Measurements from ENCODE around the gene ANKRD12. TPM values are rescaled to one million over a fixed set of nuclear protein-coding genes. Genes with fewer than 3 reads are reported as not detected.
"Not testable (repeated sequence)": the region's sequence is repeated elsewhere in the genome, so short reads cannot be mapped to it uniquely, and the experiment has no call there.

The ANKRD12 gene
- polyA plus RNA-seq, 1 donor = 20.1 TPM

DNA sequence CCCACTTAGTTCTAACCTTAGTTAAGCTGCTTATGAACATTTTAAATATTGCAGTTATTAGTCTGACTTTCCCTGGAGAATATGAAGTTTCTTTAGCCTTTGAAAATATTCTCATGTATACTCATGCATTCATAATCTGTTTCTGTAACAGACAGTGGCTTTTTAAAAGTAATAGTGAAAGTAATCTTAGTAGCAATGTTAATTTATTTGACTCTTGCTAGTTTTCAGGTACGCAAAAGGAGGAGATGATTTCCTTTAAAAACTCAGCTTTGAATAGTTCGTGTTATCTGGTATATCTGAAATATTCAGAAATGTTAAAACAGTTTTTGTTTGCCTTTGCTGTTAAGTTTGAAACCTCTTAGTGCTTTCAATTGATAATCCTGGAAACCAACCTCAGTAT lies 3.8 kb downstream of the ANKRD12 start:
- DNase-seq = no peak
- 94% methylated on average over 2 of the region's 2 CpGs for WGBS (ENCODE audit: insufficient coverage, low lambda C conversion rate)
- Histone ChIP-seq H3K4me3 (ENCODE audit: low read length) (no peak overlapping the region), H3K27ac (ENCODE audit: low read length) (no peak overlapping the region), H3K9me3 (ENCODE audit: control insufficient read depth, low read depth, low read length) (no peaks in the 10 kb centered on the region), H3K27me3 (ENCODE audit: control insufficient read depth, insufficient read depth, low read length) (no peaks in the 10 kb centered on the region), H3K36me3 (ENCODE audit: control insufficient read depth, insufficient read depth, low read length) (no peaks in the 10 kb centered on the region), H3K4me1 (ENCODE audit: control insufficient read depth, insufficient read depth, low read length) (peaks cover 5% of the 10 kb centered on the region)

DNA sequence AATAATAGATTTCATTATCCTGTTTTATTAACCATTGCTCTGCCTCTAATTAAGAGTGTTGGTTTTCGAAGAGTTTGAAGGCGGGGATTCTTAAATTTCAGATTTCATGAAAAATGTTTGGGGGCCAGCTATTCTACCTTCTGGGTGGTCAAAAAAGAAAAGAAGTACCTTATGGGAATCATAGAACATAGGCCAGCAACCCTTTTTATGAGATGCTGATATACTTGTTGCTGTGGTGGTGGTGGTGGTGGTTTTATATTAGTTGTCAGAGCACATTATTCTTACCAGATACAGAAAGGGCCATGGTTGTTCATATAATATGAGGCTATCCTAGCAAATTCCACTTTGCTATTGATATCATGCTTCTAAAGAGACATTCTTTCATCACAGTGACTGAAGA lies 4.4 kb downstream of the ANKRD12 start:
- Histone ChIP-seq H3K36me3 (ENCODE audit: control insufficient read depth, insufficient read depth, low read length) (no peaks in the 10 kb centered on the region), H3K4me1 (ENCODE audit: control insufficient read depth, insufficient read depth, low read length) (peaks cover 3% of the 10 kb centered on the region), H3K27ac (ENCODE audit: low read length) (no peak overlapping the region), H3K4me3 (ENCODE audit: low read length) (no peak overlapping the region), H3K9me3 (ENCODE audit: control insufficient read depth, low read depth, low read length) (no peaks in the 10 kb centered on the region), H3K27me3 (ENCODE audit: control insufficient read depth, insufficient read depth, low read length) (no peaks in the 10 kb centered on the region)
- WGBS (ENCODE audit: insufficient coverage, low lambda C conversion rate) = no CpG with 5 or more reads among the region's 2 CpGs
- DNase-seq = no peak

DNA sequence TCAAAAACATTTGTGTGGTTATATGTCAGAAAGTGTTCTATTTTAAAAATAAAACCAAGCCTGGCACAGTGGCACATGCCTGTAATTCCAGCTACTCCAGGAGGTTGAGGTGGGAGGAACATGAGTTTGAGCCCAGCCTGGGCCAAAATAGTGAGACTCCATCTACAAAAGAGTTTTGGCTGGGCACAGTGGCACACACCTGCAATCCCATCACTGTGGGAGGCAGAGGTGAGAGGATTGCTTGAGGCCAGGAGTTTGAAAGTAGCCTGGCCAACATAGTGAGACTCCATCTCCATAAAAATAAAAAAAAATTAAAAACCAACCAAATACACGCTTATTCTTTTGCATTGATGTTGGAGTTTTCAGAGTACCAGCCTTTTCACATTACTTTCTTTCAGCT lies 9.6 kb downstream of the ANKRD12 start:
- 100% methylated on average over 1 of the region's 1 CpG for WGBS (ENCODE audit: insufficient coverage, low lambda C conversion rate)
- no peaks in the 10 kb centered on the region for H3K4me1 ChIP-seq (ENCODE audit: control insufficient read depth, insufficient read depth, low read length)

DNA sequence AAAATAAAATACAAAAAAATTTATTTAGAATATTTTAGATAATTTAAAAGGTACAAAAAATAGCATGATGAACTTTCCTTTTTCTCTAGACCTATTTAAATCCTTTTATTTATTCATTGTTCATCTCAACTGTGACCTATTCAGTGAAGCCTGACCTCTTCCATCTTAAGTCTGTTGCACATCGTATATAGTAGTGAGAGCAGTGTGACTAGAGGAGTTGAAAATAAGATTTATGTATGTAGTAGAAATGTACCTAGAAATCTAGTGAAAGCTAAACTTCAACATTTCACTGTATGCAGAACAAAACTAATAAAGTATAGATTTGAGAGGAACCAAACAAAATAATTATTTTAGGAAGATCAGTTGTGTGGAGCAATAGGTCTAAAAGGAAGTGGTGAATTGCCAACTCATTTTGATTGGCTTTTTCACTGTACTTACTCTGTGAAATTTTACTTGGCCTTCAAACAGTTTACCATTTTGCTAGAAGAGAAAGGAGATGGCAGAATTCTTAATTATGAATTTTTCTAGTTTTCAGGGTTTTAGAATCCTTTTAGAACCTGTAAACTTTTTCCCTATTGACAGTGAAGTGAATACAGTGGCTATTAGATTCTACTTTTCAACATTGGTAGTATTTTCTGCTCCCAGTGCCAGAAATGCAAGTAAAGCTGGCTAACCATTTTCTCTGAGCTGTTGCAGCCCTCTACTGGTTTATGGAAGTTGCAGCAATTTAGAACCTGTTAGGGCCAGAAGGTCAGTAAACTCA lies 11.0 kb downstream of the ANKRD12 start:
- Histone ChIP-seq H3K27ac (ENCODE audit: low read length) (peak overlapping the region; percentile 34), H3K9me3 (ENCODE audit: control insufficient read depth, low read depth, low read length) (no peaks in the 10 kb centered on the region), H3K4me3 (ENCODE audit: low read length) (no peak overlapping the region), H3K36me3 (ENCODE audit: control insufficient read depth, insufficient read depth, low read length) (no peaks in the 10 kb centered on the region), H3K27me3 (ENCODE audit: control insufficient read depth, insufficient read depth, low read length) (no peaks in the 10 kb centered on the region), H3K4me1 (ENCODE audit: control insufficient read depth, insufficient read depth, low read length) (no peaks in the 10 kb centered on the region)
- WGBS (ENCODE audit: insufficient coverage, low lambda C conversion rate) = no CpG with 5 or more reads among the region's 1 CpG
- DNase-seq = peak; percentile 54 to 60

More for the DNA sequence above, 9.6 kb downstream of the ANKRD12 start:
- Histone ChIP-seq H3K9me3 (ENCODE audit: control insufficient read depth, low read depth, low read length) (no peaks in the 10 kb centered on the region), H3K4me3 (ENCODE audit: low read length) (no peak overlapping the region), H3K36me3 (ENCODE audit: control insufficient read depth, insufficient read depth, low read length) (no peaks in the 10 kb centered on the region), H3K27me3 (ENCODE audit: control insufficient read depth, insufficient read depth, low read length) (no peaks in the 10 kb centered on the region), H3K27ac (ENCODE audit: low read length) (no peak overlapping the region)
- DNase-seq = no peak

DNA sequence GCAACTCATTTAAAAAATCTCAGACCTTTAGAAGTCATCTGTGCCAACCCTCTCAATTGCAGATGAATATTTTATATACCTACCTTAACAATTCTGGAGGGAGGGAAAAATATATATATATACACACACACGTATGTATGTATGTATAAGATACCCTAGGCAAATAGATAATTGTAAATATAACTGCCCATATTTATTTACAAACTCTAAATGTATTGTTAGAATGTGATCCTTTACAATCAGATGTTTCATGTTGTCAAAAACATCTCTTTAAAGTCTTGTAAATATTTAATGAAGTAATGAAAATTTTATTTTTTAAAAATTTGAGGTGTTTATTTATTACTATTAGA lies 11.6 kb downstream of the ANKRD12 start:
- no peaks in the 10 kb centered on the region for H3K36me3 ChIP-seq (ENCODE audit: control insufficient read depth, insufficient read depth, low read length)
- H3K27me3 ChIP-seq (ENCODE audit: control insufficient read depth, insufficient read depth, low read length) = no peaks in the 10 kb centered on the region
- no peak overlapping the region for H3K27ac ChIP-seq (ENCODE audit: low read length)
- 50% methylated on average over 1 of the region's 1 CpG for WGBS (ENCODE audit: insufficient coverage, low lambda C conversion rate)
- H3K4me1 ChIP-seq (ENCODE audit: control insufficient read depth, insufficient read depth, low read length) = no peaks in the 10 kb centered on the region
- H3K4me3 ChIP-seq (ENCODE audit: low read length) = no peak overlapping the region
- no peaks in the 10 kb centered on the region for H3K9me3 ChIP-seq (ENCODE audit: control insufficient read depth, low read depth, low read length)
- no peak for DNase-seq

DNA sequence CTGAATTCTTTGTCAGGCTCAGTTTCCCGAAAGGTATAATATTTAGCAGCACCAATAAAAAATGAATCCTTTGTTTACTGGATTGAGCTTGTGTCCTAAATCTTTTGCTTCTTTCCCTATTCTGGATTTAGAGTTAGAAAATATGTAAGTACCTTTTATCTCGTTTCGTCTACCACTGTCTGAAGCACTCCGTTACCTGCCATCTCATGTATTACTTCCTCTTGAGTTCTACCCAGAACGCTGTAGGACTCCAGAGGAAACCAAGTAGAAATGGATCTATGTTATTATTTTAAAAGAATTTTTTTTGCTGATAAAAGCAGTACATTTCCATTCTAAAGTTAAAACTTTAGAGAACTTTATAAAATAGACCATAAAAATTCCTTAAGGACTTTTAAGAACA lies 13.5 kb downstream of the ANKRD12 start:
- H3K27ac ChIP-seq (ENCODE audit: low read length) = no peak overlapping the region
- DNase-seq = no peak
- no peaks in the 10 kb centered on the region for H3K27me3 ChIP-seq (ENCODE audit: control insufficient read depth, insufficient read depth, low read length)
- H3K4me1 ChIP-seq (ENCODE audit: control insufficient read depth, insufficient read depth, low read length) = no peaks in the 10 kb centered on the region
- 91% methylated on average over 3 of the region's 5 CpGs for WGBS (ENCODE audit: insufficient coverage, low lambda C conversion rate)
- no peak overlapping the region for H3K4me3 ChIP-seq (ENCODE audit: low read length)
- H3K9me3 ChIP-seq (ENCODE audit: control insufficient read depth, low read depth, low read length) = no peaks in the 10 kb centered on the region
- H3K36me3 ChIP-seq (ENCODE audit: control insufficient read depth, insufficient read depth, low read length) = no peaks in the 10 kb centered on the region

DNA sequence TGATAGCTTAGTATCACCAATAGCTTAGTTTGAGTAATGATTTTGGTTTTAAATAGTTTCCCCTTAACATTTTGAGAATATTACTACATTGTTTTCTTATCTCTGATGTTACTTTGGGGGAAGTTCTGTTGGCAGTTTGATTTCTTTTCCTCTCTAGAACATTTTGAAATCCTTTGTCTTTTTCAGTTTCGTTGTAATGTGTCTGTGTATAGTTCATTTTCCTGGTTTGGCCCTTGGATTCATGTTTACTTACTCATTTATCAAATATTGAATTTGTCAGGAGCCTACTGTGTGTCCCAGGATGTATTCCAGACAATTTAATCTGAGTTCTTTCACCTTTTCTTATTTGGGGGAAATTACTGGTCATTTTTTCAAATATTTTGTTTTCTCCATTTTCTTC lies 16.7 kb downstream of the ANKRD12 start:
- no peaks in the 10 kb centered on the region for H3K4me1 ChIP-seq (ENCODE audit: control insufficient read depth, insufficient read depth, low read length)
- no peaks in the 10 kb centered on the region for H3K9me3 ChIP-seq (ENCODE audit: control insufficient read depth, low read depth, low read length)
- WGBS (ENCODE audit: insufficient coverage, low lambda C conversion rate) = 83% methylated on average over 1 of the region's 1 CpG
- no peaks in the 10 kb centered on the region for H3K27me3 ChIP-seq (ENCODE audit: control insufficient read depth, insufficient read depth, low read length)
- H3K4me3 ChIP-seq (ENCODE audit: low read length) = no peak overlapping the region
- no peaks in the 10 kb centered on the region for H3K36me3 ChIP-seq (ENCODE audit: control insufficient read depth, insufficient read depth, low read length)
- no peak for DNase-seq
- no peak overlapping the region for H3K27ac ChIP-seq (ENCODE audit: low read length)

DNA sequence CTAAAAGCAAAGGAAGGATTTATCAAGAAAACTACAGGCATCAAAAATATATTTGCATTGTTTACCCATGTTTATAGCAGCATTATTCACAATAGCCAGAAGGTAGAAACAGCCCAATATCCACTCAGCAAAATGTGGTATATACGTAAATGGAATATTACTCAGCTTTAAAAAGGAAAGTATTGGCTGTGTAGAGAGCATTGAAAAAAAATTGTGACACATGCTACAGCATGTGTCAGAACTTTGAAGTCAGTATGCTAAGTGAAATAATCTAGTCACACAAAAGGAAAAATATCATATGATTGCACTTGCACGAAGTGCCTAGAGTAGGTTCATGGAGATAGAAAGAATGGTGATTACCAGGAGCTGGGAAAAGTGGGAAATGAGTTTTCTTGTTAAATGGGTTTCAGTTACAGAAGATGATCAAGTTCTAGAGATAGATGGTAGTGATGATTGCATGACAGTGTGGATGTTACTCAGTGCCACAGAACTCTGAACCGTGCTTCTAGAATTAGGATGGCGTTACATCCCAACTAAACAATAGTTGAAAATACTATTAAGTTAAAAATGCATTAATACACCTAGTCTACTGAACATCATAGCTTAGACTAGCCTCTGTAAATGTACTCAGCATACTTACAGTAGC lies 20.1 kb downstream of the ANKRD12 start:
- no peaks in the 10 kb centered on the region for H3K27me3 ChIP-seq (ENCODE audit: control insufficient read depth, insufficient read depth, low read length)
- H3K4me1 ChIP-seq (ENCODE audit: control insufficient read depth, insufficient read depth, low read length) = no peaks in the 10 kb centered on the region
- no peak overlapping the region for H3K4me3 ChIP-seq (ENCODE audit: low read length)
- no peaks in the 10 kb centered on the region for H3K9me3 ChIP-seq (ENCODE audit: control insufficient read depth, low read depth, low read length)
- H3K27ac ChIP-seq (ENCODE audit: low read length) = no peak overlapping the region
- WGBS (ENCODE audit: insufficient coverage, low lambda C conversion rate) = 100% methylated on average over 1 of the region's 4 CpGs
- no peak for DNase-seq
- no peaks in the 10 kb centered on the region for H3K36me3 ChIP-seq (ENCODE audit: control insufficient read depth, insufficient read depth, low read length)

DNA sequence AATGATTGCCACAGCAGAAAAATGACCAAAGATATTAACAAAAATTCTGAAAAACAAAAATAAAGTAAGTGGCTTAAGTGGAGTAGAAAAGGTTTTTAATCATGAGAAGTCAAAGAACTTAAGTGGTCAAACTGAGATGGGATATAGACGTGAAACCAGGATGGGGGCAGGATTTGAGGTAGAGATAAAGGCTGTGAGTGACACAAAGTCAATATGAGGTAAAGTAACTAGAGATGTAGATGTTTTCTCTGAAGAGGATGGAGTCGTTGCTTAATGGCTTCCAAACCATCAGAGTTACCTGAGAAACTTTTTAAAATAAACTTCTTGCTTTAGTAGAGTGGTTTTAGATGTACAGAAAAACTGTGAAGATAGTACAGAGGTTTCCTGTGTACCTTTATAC lies 21.2 kb downstream of the ANKRD12 start:
- no peaks in the 10 kb centered on the region for H3K36me3 ChIP-seq (ENCODE audit: control insufficient read depth, insufficient read depth, low read length)
- no peak overlapping the region for H3K27ac ChIP-seq (ENCODE audit: low read length)
- H3K9me3 ChIP-seq (ENCODE audit: control insufficient read depth, low read depth, low read length) = no peaks in the 10 kb centered on the region
- WGBS (ENCODE audit: insufficient coverage, low lambda C conversion rate) = 29% methylated on average over 1 of the region's 2 CpGs
- no peak overlapping the region for H3K4me3 ChIP-seq (ENCODE audit: low read length)
- no peak for DNase-seq
- no peaks in the 10 kb centered on the region for H3K27me3 ChIP-seq (ENCODE audit: control insufficient read depth, insufficient read depth, low read length)
- no peaks in the 10 kb centered on the region for H3K4me1 ChIP-seq (ENCODE audit: control insufficient read depth, insufficient read depth, low read length)

DNA sequence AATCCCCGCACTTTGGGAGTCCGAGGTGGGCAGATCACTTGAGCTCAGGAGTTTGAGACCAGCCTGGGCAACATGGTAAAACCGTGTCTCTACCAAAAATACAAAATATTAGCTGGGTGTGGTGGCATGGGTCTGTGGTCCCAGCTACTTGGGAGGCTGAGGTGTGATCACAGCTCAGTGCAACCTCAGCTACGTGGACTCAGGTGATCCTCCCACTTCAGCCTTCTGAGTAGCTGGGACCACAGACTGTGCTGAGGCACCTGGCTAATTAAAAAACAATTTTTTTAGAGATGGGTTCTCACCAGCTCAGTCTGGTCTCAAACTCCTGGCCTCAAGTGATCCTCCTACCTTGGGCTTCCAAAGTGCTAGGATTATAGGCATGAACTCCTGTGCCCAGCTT lies 23.4 kb downstream of the ANKRD12 start:
- Histone ChIP-seq H3K36me3 (ENCODE audit: control insufficient read depth, insufficient read depth, low read length) (no peaks in the 10 kb centered on the region), H3K4me1 (ENCODE audit: control insufficient read depth, insufficient read depth, low read length) (no peaks in the 10 kb centered on the region), H3K9me3 (ENCODE audit: control insufficient read depth, low read depth, low read length) (peaks cover 9% of the 10 kb centered on the region), H3K27ac (ENCODE audit: low read length) (no peak overlapping the region), H3K4me3 (ENCODE audit: low read length) (no peak overlapping the region), H3K27me3 (ENCODE audit: control insufficient read depth, insufficient read depth, low read length) (no peaks in the 10 kb centered on the region)
- no peak for DNase-seq
- WGBS (ENCODE audit: insufficient coverage, low lambda C conversion rate) = no CpG with 5 or more reads among the region's 4 CpGs

DNA sequence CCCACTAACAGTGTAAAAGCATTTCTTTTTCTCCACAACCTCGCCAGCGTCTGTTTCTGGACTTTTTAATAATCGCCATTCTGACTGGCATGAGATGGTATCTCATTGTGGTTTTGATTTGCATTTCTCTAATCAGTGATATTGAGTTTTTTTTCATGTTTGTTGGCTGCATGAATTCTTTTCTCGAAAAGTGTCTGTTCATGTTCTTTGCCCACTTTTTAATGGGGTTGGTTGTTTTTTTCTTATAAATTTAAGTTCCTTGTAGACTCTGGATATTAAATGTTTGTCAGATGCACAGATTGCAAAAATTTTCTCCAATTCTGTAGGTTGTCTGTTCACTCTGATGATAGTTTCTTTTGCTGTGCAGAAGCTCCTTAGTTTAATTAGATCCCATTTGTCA lies 26.1 kb downstream of the ANKRD12 start:
- peaks cover 12% of the 10 kb centered on the region for H3K9me3 ChIP-seq (ENCODE audit: control insufficient read depth, low read depth, low read length)
- WGBS (ENCODE audit: insufficient coverage, low lambda C conversion rate) = 95% methylated on average over 4 of the region's 4 CpGs
- not testable (repeated sequence) for H3K27ac ChIP-seq (ENCODE audit: low read length); H3K36me3 ChIP-seq (ENCODE audit: control insufficient read depth, insufficient read depth, low read length); H3K4me1 ChIP-seq (ENCODE audit: control insufficient read depth, insufficient read depth, low read length); H3K27me3 ChIP-seq (ENCODE audit: control insufficient read depth, insufficient read depth, low read length); DNase-seq; H3K4me3 ChIP-seq (ENCODE audit: low read length)

Measured in large intestine (tissue), 3 donors.